PC-3 (cell line): ENCODE data around the gene NHLRC2. TPM values are rescaled to one million over a fixed set of nuclear protein-coding genes. Genes with fewer than 3 reads are reported as not detected.

Experiments
- ATAC-seq: fragments of 200-7000 bp; cut with Tn5 transposase; 2 replicates; pipeline ENCODE4 v1.9.1; 2020; ENCODE audit warnings: mild to moderate bottlenecking, moderate library complexity
- BruUV-seq: library from RNA; stranded (reverse); fragments of 400-500 nt; replicated peaks from 2 replicates; lab custom pipeline; 2021; lab: Mats Ljungman, UMichigan
- CTCF ChIA-PET: fragments of 300-600 bp; sonication (Branson Sonifier 250); formaldehyde crosslinking; loops from one replicate; lab custom pipeline; 2022; ENCODE audit warnings: antibody characterized with exemption; lab: Charles Lee
- POLR2A ChIA-PET: fragments of 300-600 bp; sonication (Branson Sonifier 250); formaldehyde crosslinking; loops from one replicate; lab custom pipeline; 2022; ENCODE audit warnings: antibody characterized with exemption; ENCODE audit not compliant: unreplicated experiment; lab: Charles Lee
- DNase-seq: peaks from one replicate; pipeline ENCODE4 v3.0.0-alpha.2; 2015
- H2AFZ ChIP-seq: fragments of 300-600 bp; sonication (generic); 2 replicates; pipeline ENCODE4 v1.6.0; 2016; ENCODE audit warnings: antibody characterized with exemption, low read length
- H3F3A ChIP-seq: fragments of 300-600 bp; sonication (generic); one replicate; pipeline ENCODE4 v1.6.0; 2017; ENCODE audit warnings: antibody characterized with exemption, low read length, control low read depth, mild to moderate bottlenecking; ENCODE audit not compliant: unreplicated experiment
- H3K27ac ChIP-seq: fragments of 300-600 bp; sonication (generic); 2 replicates; pipeline ENCODE4 v1.5.1; 2016; ENCODE audit warnings: mild to moderate bottlenecking, low read length
- H3K27me3 ChIP-seq: fragments of 300-600 bp; sonication (generic); 2 replicates; pipeline ENCODE4 v1.6.1; 2016; ENCODE audit warnings: low read length, mixed read lengths
- H3K36me3 ChIP-seq: fragments of 300-600 bp; sonication (generic); 2 replicates; pipeline ENCODE4 v1.6.1; 2016; ENCODE audit warnings: low read depth, mixed run types, low read length, mixed read lengths
- H3K4me1 ChIP-seq: fragments of 300-600 bp; sonication (generic); 2 replicates; pipeline ENCODE4 v1.5.1; 2016; ENCODE audit warnings: low read length; ENCODE audit not compliant: insufficient read depth
- H3K4me2 ChIP-seq: fragments of 300-600 bp; sonication (generic); 2 replicates; pipeline ENCODE4 v1.6.0; 2016; ENCODE audit warnings: low read length
- H3K4me3 ChIP-seq: fragments of 300-600 bp; sonication (generic); 2 replicates; pipeline ENCODE4 v1.5.1; 2016; ENCODE audit warnings: mild to moderate bottlenecking, low read length, mixed read lengths
- H3K79me2 ChIP-seq: fragments of 300-600 bp; sonication (generic); 2 replicates; pipeline ENCODE4 v1.6.1; 2017; ENCODE audit warnings: low read length, mixed read lengths
- H3K9ac ChIP-seq: fragments of 300-600 bp; sonication (generic); 2 replicates; pipeline ENCODE4 v1.6.0; 2016; ENCODE audit warnings: mild to moderate bottlenecking, low read length
- H3K9me2 ChIP-seq: fragments of 300-600 bp; sonication (generic); replicated peaks from 2 replicates; pipeline ENCODE4 v1.6.1; 2016; ENCODE audit warnings: mixed run types, low read length, mixed read lengths
- H3K9me3 ChIP-seq: fragments of 300-600 bp; sonication (generic); 2 replicates; pipeline ENCODE4 v1.6.1; 2016; ENCODE audit warnings: low read length, mixed read lengths
- H4K20me1 ChIP-seq: fragments of 300-600 bp; sonication (generic); 2 replicates; pipeline ENCODE4 v1.6.1; 2016; ENCODE audit warnings: low read length, mixed read lengths
- EZH2 ChIP-seq: fragments of 300-600 bp; sonication (generic); IDR thresholded peaks from one replicate; pipeline ENCODE4 v1.6.1; 2017; ENCODE audit warnings: antibody characterized with exemption, mild to moderate bottlenecking, low read length; ENCODE audit not compliant: unreplicated experiment
- EZH2phosphoT487 ChIP-seq: fragments of 300-600 bp; sonication (generic); IDR thresholded peaks from 2 replicates; pipeline ENCODE4 v1.6.1; 2018; ENCODE audit warnings: mild to moderate bottlenecking, antibody characterized with exemption, low read length, borderline replicate concordance
- intact Hi-C: fragments of 100-400 bp; cut with micrococcal nuclease; formaldehyde crosslinking; loops from 2 replicates; pipeline ENCODE4 v1.9.0; 2023
- total RNA-seq: library from RNA; depleted of rRNA; stranded (reverse); fragments of >200 nt; gene quantifications from 2 replicates; pipeline ENCODE4 v1.2.3, GENCODE V29; 2014
- TF ChIP-seq, protein P1 (sequence below): fragments of 300-600 bp; sonication (generic); conservative IDR thresholded peaks from 2 replicates; pipeline ENCODE4 v1.5.1; 2017; ENCODE audit warnings: antibody characterized with exemption, low read depth, mild to moderate bottlenecking, low read length

Gene NHLRC2
- total RNA-seq, 1 experiment from 2014 or later = 17.5 TPM

DNA sequence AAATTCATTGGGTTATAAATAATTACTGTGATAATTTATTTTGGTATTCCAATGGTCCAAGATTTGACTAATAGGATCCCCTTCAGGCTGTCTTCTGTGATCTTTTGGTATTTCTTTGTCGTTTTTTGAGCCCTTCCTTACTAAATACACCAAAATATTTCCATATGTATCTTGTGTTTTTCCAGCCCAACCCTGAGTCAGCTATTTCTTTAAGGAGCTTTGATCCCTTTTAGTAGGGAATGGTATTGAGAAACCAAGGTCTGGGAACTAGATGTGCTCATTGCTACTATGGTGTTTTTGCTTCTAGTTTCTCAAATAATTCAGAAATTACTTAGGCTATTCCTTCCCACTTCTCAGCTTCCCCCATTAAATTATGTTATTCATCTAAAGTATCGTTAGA is 15.3 kb downstream of the NHLRC2 start:
- TF ChIP-seq, protein P1, sequence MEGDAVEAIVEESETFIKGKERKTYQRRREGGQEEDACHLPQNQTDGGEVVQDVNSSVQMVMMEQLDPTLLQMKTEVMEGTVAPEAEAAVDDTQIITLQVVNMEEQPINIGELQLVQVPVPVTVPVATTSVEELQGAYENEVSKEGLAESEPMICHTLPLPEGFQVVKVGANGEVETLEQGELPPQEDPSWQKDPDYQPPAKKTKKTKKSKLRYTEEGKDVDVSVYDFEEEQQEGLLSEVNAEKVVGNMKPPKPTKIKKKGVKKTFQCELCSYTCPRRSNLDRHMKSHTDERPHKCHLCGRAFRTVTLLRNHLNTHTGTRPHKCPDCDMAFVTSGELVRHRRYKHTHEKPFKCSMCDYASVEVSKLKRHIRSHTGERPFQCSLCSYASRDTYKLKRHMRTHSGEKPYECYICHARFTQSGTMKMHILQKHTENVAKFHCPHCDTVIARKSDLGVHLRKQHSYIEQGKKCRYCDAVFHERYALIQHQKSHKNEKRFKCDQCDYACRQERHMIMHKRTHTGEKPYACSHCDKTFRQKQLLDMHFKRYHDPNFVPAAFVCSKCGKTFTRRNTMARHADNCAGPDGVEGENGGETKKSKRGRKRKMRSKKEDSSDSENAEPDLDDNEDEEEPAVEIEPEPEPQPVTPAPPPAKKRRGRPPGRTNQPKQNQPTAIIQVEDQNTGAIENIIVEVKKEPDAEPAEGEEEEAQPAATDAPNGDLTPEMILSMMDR = no peak
- no peak for TF ChIP-seq EZH2phosphoT487
- no peak for TF ChIP-seq EZH2
- no peaks in the 10 kb centered on the region for H3K27me3 ChIP-seq
- H4K20me1 ChIP-seq = no peaks in the 10 kb centered on the region
- H3K9me3 ChIP-seq = no peaks in the 10 kb centered on the region
- CTCF ChIA-PET = no interaction called here
- H3K4me2 ChIP-seq = no peak overlapping the region
- H3K4me1 ChIP-seq = no peaks in the 10 kb centered on the region
- H3K9ac ChIP-seq = no peak overlapping the region
- H2AFZ ChIP-seq = no peak overlapping the region
- H3K36me3 ChIP-seq = peaks cover 5% of the 10 kb centered on the region; the same call in 1 of the 2 replicates
- no peak overlapping the region for H3K4me3 ChIP-seq
- no TSS peak for BruUV-seq
- no peaks in the 10 kb centered on the region for H3K9me2 ChIP-seq
- H3K27ac ChIP-seq = no peak overlapping the region
- H3K79me2 ChIP-seq = peaks cover 12% of the 10 kb centered on the region
- DNase-seq (no peak), ATAC-seq (no peak)
- intact Hi-C loops = no loop called here
- no peaks in the 10 kb centered on the region for H3F3A ChIP-seq
- POLR2A ChIA-PET = no interaction called here

DNA sequence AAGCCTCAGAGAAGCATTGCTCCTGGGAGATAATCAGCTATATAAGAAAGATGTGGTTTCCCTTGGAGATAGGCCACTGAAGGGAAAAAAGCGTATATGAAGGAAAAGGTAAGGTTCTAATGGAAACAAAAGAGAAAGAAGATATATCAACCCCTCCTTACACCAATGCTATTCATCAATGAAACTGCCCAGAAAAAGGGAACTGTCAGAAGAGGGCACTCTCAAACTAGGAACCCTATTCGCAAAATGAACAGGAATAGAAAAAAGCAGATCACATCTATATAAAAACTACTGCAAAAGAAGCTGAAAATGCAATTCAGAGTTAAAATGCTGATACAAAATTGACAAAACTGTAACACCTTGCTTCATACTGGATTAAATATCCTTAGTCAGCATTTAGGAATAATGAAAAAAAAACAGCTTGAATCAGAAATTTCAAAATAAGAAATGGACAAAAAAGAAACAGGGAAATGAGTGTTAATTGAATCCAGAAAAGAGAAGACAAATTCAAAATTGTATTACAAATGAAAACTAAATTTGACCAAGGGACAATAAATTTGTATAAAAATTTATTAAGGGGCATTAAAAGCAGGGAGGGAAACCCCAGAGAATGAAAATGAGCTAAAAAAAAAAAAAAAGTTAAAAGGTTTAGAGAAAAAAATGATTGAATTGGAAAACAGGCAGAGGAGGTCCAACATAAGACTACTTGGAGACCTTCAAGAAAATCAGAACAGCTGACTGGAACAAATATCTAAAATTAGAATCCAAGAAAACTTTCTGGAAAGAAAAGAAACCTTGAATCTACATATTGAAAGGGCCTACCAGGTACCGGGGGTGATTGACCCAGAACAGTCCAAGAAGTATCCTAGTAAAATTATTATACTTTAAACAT is 17.9 kb downstream of the NHLRC2 start:
- BruUV-seq = no TSS peak
- DNase-seq = no peak
- no peak for TF ChIP-seq EZH2phosphoT487
- TF ChIP-seq EZH2 = no peak
- TF ChIP-seq, protein P1 = peak; percentile 32; the same call in 1 of the 2 replicates
- H3K4me3 ChIP-seq = no peak overlapping the region
- ATAC-seq = no peak
- intact Hi-C loops = no loop called here
- H3K9me2 ChIP-seq = no peaks in the 10 kb centered on the region
- H3K4me1 ChIP-seq = no peaks in the 10 kb centered on the region
- H3K9me3 ChIP-seq = no peaks in the 10 kb centered on the region
- no peak overlapping the region for H2AFZ ChIP-seq
- no peak overlapping the region for H3K9ac ChIP-seq
- peaks cover 7% of the 10 kb centered on the region; the same call in 1 of the 2 replicates for H3K36me3 ChIP-seq
- H3K4me2 ChIP-seq = no peak overlapping the region
- ChIA-PET POLR2A (no interaction called here), CTCF (interaction anchor here (0.6 kb wide), 1 partner anchor 227 kb away, joined by 6 read pairs; no protein-coding TSS in a partner anchor)
- H3K79me2 ChIP-seq = peaks cover 14% of the 10 kb centered on the region
- H4K20me1 ChIP-seq = no peaks in the 10 kb centered on the region
- H3K27me3 ChIP-seq = no peaks in the 10 kb centered on the region
- no peaks in the 10 kb centered on the region for H3F3A ChIP-seq
- no peak overlapping the region for H3K27ac ChIP-seq

DNA sequence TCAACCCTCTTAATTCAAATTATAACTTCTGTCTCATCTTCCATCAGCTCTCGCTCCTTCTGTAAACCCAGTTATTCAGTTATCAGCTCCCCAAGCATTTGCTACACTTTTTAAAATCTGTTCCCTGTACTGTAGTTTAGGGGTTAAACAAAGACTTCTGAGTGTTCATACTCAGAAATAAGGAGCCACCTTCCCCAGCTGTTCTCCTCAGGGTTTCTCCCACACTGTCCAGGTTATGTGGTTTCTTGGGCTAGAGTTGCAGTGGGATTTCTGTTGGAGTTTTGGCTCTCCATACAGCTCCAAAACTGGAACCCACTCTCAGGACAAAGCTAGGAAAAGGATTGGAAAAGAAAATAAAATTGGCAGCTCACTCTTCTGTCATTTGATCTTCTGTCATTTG is 20.8 kb downstream of the NHLRC2 start:
- Histone ChIP-seq H3K9me3 (no peaks in the 10 kb centered on the region), H3F3A (no peaks in the 10 kb centered on the region), H3K79me2 (peaks cover 9% of the 10 kb centered on the region; the same call in 1 of the 2 replicates), H3K36me3 (peaks cover 8% of the 10 kb centered on the region; the same call in 1 of the 2 replicates), H4K20me1 (no peaks in the 10 kb centered on the region), H3K27ac (no peak overlapping the region), H3K4me2 (no peak overlapping the region), H3K4me3 (no peak overlapping the region), H3K9ac (no peak overlapping the region), H3K27me3 (no peaks in the 10 kb centered on the region), H3K4me1 (no peaks in the 10 kb centered on the region), H3K9me2 (no peaks in the 10 kb centered on the region), H2AFZ (no peak overlapping the region)
- no TSS peak for BruUV-seq
- intact Hi-C loops = no loop called here
- no peak for DNase-seq
- ChIA-PET CTCF (no interaction called here), POLR2A (no interaction called here)
- TF ChIP-seq, protein P1 = no peak
- TF ChIP-seq EZH2 = no peak
- no peak for TF ChIP-seq EZH2phosphoT487
- ATAC-seq = no peak
